Stimulated activated CD4-positive, alpha-beta T cell treated with anti-CD3 and anti-CD28 coated beads, TNF-alpha, amount 100 ng/mL, for 24 hours (primary cell): ENCODE measurements around the gene FMNL1.
A peak's percentile ranks its signal among the peaks of the same experiment; 100 is the strongest.

ENCODE experiments used
- DNase-seq, 3 experiments: peaks; one replicate each; pipeline ENCODE4 v3.0.0-alpha.2; 2020; ENCODE audit warnings: low read depth in 3 of 3

The FMNL1 gene

GRCh38 chr17:45256114-45256966 is 34.7 kb downstream of the FMNL1 start:
- no peak for DNase-seq

DNA sequence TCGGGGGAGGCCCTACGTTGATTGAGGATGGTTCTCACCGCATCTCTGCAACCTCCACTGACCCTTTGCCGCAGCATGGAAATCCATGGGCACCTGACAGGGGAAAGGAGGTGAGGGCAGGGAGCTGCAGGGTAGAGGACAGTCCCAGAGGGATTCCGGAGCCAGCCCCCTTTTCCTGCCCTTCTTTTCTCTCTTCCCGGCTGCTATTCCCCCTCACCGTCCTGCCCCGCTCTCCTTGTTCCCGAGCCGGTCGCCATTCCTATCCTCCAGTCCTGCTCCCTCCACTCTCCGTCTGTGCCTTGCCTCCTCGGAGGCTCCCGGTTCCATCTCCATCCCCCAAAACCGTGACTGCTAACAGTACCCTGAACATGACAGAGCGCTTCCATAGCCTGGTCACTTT is 35.4 kb downstream of the FMNL1 start:
- no peak for DNase-seq

GRCh38 chr17:45258981-45259380 is 37.3 kb downstream of the FMNL1 start:
- no peak for DNase-seq

- no peak for DNase-seq
Observed at GRCh38 chr17:45260204-45260783, 38.6 kb downstream of the FMNL1 start.

DNA sequence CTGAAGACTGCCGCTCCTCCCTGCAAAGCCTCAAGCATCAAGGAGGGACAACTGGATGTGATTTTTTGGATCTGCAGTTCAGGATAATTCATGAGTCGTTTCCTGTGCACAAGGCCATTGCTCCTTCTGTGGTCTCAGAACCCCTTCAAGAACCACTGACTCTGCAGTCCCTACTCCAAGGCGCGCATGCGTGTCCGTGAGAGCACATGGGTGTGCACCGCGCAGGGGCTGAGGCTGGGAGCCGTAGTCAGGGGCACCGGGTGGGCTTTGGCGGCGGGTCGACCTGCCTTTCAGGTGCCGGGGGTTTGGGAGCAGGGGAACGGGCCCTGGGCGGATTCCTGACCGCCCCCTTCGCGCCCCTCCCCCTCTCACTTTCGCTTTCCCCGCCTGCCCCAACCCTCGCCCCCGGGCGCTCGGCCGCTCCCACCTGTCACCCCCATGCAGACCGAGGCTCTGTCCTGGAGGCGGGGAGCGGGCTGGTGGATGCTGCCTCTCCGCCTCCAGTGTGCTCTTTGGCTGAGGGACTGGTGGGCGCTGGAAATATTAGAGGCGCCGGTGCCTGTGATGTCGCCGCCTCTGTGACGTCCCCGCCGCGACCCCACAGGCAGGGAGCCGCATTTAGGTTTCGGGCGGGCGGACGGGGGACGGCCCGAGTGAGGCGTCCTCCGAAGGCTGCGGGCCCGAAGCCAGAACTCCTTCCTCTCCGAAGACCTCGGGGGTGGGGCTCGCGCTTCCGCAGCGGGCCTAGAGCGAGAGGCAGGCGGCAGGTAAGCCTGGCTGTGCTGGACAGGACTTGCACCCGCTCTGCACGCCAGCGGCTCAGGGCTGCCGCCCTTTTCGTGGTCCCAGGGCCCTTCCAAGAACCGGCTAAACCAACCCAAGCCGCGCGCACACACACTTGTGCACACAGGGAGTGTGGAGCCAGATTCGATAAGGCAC is 40.2 kb downstream of the FMNL1 start, which contains the start of gene SPATA32:
TSS of gene SPATA32 (minus strand) at position 518 of the 939 bp plus-strand sequence. CDS start at position 440, 78 bp downstream.
- DNase-seq: peak in 2 of 3 experiments; percentile 40 to 69

GRCh38 chr17:45262516-45263476 is 41.1 kb downstream of the FMNL1 start:
- DNase-seq: no peak

DNA sequence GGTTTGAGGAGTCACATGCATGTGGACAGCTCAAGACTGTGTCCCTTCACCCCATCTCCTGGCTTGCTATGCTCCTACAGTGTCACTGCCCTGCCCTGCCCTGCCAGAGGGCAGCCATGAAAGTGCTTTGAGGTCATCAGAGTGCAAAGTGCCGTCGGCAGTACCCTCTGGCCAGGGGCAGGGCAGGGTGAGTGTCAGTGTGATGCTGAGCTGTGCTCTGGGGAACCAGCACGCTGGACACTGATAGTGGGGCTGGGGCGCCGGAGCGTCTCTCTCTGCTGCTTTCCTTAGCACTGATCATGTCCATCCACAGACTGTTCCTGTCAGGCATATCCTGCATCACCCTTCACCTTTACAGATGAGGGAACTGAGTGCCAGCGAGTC is 41.8 kb downstream of the FMNL1 start:
- no peak for DNase-seq

DNA sequence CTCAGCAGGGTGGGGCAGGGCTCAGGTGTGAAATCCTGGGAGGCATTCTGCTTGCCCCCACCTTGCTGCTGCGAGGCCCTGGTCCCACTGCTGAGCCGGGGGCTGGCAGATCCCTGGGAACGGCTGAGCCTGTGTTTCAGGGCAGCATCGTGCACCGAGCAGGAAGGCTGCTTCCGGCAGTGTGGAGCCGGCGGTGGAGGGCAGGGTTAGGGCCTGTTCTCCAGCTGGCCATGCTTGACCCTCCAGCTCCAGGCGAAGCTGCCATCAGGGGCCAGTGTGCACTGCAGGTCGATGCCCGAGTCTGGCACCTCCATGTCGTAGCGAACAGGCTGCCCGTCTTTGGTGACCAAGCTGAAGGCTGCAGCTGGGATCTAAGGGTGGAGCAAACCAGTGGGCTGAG is 42.7 kb downstream of the FMNL1 start:
- DNase-seq: no peak

GRCh38 chr17:45264988-45265387 is 43.3 kb downstream of the FMNL1 start:
- DNase-seq: no peak

- no peak for DNase-seq
Observed at GRCh38 chr17:45265821-45266220, 44.1 kb downstream of the FMNL1 start.

GRCh38 chr17:45266372-45266926 is 44.8 kb downstream of the FMNL1 start:
- no peak for DNase-seq

- no peak for DNase-seq
Observed at GRCh38 chr17:45267436-45268055, 45.9 kb downstream of the FMNL1 start.

DNA sequence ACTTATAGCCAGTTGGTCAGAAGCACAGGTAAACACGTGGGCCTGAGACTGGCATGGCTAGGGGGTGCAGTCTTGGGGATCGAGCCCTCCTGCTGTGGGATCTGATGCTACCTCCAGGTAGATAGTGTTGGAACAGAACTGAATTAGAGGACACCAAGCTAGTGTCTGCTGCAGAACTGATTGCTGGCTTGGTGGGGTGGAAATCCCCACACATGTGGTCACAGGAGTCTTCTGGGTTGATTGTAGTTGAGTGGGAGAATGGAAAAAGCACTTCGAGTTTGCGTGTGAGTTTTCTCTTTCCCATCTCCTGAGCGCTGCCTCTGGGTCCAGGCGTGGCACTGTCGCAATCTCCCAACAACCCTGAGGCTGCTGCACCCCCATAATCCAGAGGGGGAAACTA is 48.2 kb downstream of the FMNL1 start:
- DNase-seq: no peak

DNA sequence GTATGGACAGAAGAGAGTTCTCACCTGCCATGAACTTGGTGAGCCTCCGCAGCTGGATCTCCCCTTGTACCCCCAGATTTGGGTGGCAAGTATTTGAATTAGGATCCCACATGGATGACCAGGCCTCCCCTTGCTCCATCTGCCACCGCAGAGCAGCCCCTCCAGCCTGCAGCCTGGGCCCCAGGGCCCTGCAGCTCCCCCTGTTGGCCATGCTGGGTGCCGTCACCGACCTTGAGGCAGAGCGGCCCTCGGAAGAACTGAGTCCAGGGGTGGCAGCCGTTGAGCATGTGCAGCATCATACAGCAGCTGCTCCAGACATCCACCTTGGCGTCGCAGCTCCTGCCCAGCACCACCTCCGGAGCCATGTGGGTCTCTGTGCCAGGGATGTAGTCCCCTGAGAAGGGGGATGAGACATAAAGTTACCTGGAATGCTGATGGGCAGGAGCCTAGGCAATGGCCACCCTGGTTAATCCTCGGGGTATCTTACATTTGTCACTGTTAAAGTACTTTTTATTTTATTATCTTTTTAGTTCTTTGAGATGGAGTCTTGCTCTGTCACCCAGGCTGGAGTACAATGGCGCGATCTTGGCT is 49.2 kb downstream of the FMNL1 start:
- peak in 2 of 3 experiments; percentile 31 to 58 for DNase-seq

DNA sequence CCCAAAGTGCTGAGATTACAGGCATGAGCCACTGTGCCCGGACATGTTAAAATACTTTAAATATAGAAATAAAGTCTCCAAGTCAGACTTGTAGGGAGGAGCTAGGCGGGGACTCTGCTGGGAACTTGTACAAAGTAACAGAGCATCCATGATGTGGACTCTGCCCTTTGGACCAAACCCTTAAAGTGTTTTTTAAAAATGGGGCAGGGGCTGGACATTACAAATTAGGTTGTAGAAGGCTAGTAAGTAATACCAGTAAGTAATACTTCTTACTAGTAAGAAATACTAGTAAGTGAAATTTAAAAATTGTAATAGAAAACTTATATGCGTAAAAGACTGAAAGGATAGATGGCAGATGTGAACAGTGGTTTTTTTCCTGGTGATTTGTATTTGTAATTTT is 49.9 kb downstream of the FMNL1 start:
- DNase-seq: no peak

GRCh38 chr17:45273551-45273957 is 51.9 kb downstream of the FMNL1 start:
- DNase-seq: no peak

- no peak for DNase-seq
Observed at GRCh38 chr17:45274033-45274432, 52.3 kb downstream of the FMNL1 start.

DNA sequence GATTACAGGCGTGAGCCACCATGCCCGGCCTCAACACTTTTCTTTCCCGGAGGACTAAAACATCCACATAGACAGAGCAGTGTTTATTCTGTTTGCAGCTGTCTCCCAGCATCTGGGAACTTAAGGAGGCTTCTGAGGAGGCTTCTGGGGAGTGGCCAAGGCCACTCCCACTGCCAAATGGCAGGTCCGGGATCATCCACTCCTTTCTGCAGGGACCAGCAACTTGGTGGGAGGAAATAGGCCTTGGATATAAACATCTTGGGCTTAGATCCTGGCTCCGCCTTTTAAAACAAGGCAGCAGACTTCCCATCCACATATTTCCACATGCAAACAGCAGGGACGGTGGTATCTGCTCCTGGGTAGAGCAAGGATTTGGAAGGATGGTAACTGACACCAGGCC is 54.3 kb downstream of the FMNL1 start:
- DNase-seq: no peak

DNA sequence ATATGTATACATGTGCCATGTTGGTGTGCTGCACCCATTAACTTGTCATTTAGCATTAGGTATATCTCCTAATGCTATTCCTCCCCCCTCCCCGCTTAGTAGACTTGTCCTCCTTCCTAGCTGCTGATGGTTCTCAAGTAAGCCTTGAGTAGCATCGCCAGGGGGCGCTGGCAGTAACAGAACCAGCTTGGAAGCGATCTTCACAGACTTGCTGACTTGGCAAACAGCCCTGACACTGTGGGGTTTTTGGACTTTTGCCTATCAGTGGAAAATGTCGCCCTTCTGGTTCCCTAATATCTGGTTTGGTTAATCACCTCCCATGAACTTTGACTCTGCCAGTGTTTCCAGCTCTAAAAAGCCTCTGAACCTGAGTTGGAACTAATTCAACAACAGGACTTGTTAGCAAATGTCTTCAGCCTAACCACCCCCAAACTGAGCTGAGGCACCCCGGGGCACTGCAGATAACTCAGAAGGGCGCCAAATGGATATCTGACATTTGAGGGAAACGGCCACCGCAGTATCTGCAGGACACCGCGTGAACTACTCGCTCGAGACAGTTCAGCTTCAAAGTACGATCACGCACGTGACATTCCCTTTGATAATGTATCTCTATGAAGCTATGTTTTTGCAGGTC is 55.6 kb downstream of the FMNL1 start:
- peak; percentile 81 to 90 (median 82) for DNase-seq
